ENCODE measurements around the gene SRSF5. TPM values are rescaled to one million over a fixed set of nuclear protein-coding genes. Genes with fewer than 3 reads are reported as not detected.

Gene SRSF5
- total RNA-seq, 1 donor from 2014 or later, result 319 TPM

DNA sequence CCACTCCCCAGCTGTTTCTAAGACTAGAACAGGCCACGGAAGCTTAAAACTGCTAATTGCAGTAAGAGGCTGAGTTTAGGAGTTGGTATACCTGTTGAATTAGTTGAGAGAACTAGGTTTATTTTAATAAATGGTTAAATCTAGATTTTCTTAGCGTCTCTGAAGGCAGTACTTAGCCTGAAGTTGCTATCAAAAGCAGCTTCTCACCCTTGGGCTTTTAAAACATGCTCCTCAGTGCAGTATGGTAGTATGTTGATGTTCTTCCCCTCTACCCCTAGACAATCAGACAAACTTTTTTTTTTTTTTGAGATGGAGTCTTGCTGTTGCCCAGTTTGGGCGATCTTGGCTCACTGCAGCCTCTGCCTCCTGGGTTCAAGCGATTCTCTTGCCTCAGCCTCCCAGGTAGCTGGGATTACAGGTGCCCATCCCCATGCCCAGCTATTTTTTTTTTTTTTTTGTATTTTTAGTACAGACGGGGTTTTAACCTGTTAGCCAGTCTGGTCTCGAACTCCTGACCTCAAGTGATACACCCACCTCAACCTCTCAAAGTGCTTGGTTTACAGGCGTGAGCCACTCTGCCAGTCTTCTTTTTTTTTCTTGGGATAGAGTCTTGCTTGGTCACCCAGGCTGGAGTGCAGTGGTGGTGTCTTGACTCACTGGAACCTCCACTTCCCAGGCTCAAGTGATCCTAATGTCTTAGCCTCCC is 6.8 kb downstream of the SRSF5 start:
- Mint-ChIP-seq H3K27ac (ENCODE audit: unreplicated experiment) (no peak overlapping the region), H3K36me3 (ENCODE audit: unreplicated experiment) (no peaks in the 10 kb centered on the region), H3K27me3 (ENCODE audit: unreplicated experiment) (no peaks in the 10 kb centered on the region), H3K9me3 (ENCODE audit: unreplicated experiment) (no peaks in the 10 kb centered on the region), H3K4me3 (ENCODE audit: unreplicated experiment) (no peak overlapping the region), H3K4me1 (ENCODE audit: low read depth, unreplicated experiment) (peaks cover 6% of the 10 kb centered on the region)
- no peak for DNase-seq
- TF ChIP-seq, protein P1, sequence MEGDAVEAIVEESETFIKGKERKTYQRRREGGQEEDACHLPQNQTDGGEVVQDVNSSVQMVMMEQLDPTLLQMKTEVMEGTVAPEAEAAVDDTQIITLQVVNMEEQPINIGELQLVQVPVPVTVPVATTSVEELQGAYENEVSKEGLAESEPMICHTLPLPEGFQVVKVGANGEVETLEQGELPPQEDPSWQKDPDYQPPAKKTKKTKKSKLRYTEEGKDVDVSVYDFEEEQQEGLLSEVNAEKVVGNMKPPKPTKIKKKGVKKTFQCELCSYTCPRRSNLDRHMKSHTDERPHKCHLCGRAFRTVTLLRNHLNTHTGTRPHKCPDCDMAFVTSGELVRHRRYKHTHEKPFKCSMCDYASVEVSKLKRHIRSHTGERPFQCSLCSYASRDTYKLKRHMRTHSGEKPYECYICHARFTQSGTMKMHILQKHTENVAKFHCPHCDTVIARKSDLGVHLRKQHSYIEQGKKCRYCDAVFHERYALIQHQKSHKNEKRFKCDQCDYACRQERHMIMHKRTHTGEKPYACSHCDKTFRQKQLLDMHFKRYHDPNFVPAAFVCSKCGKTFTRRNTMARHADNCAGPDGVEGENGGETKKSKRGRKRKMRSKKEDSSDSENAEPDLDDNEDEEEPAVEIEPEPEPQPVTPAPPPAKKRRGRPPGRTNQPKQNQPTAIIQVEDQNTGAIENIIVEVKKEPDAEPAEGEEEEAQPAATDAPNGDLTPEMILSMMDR (IDR thresholded peaks at IDR 0.05; ENCODE audit: partially characterized antibody, unreplicated experiment), result no peak

DNA sequence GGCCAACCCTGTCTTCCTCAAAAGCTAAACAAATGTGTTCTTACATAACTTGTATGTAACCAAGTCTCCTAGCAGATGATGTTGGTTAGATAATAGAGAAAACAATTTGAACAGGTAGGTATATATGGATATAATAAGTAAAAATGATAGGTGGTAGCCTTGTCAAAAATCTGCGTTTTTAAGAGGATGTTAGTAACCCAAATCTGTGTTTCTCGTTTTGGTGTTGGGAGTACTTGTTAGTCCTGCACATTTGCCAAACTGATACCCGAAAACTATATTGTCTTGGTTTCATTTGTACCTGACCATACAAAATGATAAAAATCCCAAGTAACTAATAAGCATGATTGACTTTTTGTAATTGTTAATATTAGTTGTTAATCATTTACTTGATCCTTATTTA is 8.1 kb downstream of the SRSF5 start:
- TF ChIP-seq, protein P1 (IDR thresholded peaks at IDR 0.05; ENCODE audit: partially characterized antibody, unreplicated experiment), result no peak
- Mint-ChIP-seq H3K4me1 (ENCODE audit: low read depth, unreplicated experiment) (peaks cover 1% of the 10 kb centered on the region), H3K9me3 (ENCODE audit: unreplicated experiment) (no peaks in the 10 kb centered on the region), H3K36me3 (ENCODE audit: unreplicated experiment) (no peaks in the 10 kb centered on the region), H3K4me3 (ENCODE audit: unreplicated experiment) (no peak overlapping the region), H3K27ac (ENCODE audit: unreplicated experiment) (no peak overlapping the region), H3K27me3 (ENCODE audit: unreplicated experiment) (no peaks in the 10 kb centered on the region)
- DNase-seq, result no peak

DNA sequence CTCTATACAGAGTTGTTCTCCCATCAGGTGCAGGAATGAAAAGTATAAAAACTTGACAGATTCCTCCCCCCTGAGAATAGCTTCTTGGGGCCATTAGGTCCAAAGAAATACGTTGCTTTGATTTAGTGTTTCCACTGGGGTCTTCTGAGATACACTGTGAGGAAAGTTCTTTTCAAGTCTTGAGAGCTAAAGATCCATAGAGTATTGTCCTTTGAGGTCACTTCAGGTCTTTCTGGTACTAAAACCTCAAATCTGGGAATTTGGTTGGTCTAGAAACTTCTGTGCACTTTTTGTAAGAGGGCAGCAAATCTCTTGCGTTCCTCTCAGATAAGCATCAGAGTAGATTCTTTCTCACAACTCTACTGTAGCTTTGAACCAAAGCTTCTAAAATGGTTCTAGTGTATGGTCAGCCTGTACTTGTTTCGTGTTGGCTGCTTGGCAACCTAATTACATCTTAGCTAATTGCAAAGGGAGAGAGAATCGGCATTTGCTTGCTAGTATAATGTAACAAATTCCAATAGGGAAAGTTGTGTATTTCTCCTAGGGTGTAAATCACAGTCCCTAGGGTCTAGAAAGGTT is 10.0 kb downstream of the SRSF5 start:
- H3K27ac Mint-ChIP-seq (ENCODE audit: unreplicated experiment), result no peak overlapping the region

GRCh38 chr14:69779088-69779487 is 12.1 kb downstream of the SRSF5 start:
- Mint-ChIP-seq H3K4me3 (ENCODE audit: unreplicated experiment) (no peak overlapping the region), H3K27me3 (ENCODE audit: unreplicated experiment) (no peaks in the 10 kb centered on the region), H3K36me3 (ENCODE audit: unreplicated experiment) (no peaks in the 10 kb centered on the region), H3K27ac (ENCODE audit: unreplicated experiment) (no peak overlapping the region), H3K4me1 (ENCODE audit: low read depth, unreplicated experiment) (peaks cover 1% of the 10 kb centered on the region), H3K9me3 (ENCODE audit: unreplicated experiment) (peaks cover 2% of the 10 kb centered on the region)
- DNase-seq, result no peak
- TF ChIP-seq, protein P1 (IDR thresholded peaks at IDR 0.05; ENCODE audit: partially characterized antibody, unreplicated experiment), result no peak

More for the DNA sequence above, 10.0 kb downstream of the SRSF5 start:
- Mint-ChIP-seq H3K27me3 (ENCODE audit: unreplicated experiment) (no peaks in the 10 kb centered on the region), H3K4me3 (ENCODE audit: unreplicated experiment) (no peak overlapping the region), H3K4me1 (ENCODE audit: low read depth, unreplicated experiment) (peaks cover 1% of the 10 kb centered on the region), H3K36me3 (ENCODE audit: unreplicated experiment) (no peaks in the 10 kb centered on the region), H3K9me3 (ENCODE audit: unreplicated experiment) (peaks cover 2% of the 10 kb centered on the region)
- TF ChIP-seq, protein P1 (IDR thresholded peaks at IDR 0.05; ENCODE audit: partially characterized antibody, unreplicated experiment), result no peak
- DNase-seq, result no peak

- Mint-ChIP-seq H3K27me3 (ENCODE audit: unreplicated experiment) (no peaks in the 10 kb centered on the region), H3K36me3 (ENCODE audit: unreplicated experiment) (no peaks in the 10 kb centered on the region), H3K27ac (ENCODE audit: unreplicated experiment) (no peak overlapping the region), H3K4me3 (ENCODE audit: unreplicated experiment) (no peak overlapping the region), H3K4me1 (ENCODE audit: low read depth, unreplicated experiment) (peaks cover 1% of the 10 kb centered on the region), H3K9me3 (ENCODE audit: unreplicated experiment) (peaks cover 2% of the 10 kb centered on the region)
- TF ChIP-seq, protein P1 (IDR thresholded peaks at IDR 0.05; ENCODE audit: partially characterized antibody, unreplicated experiment), result no peak
- no peak for DNase-seq
These were observed 13.2 kb downstream of the SRSF5 start for GRCh38 chr14:69780092-69780491.

Data from glutamatergic neuron (in vitro differentiated cells).